Measurements from ENCODE around the gene MZT2A.
"Not testable (repeated sequence)": the region's sequence is repeated elsewhere in the genome, so short reads cannot be mapped to it uniquely, and the experiment has no call there.

- TF ChIP-seq SPI1, POLR2A, POLR2AphosphoS5 (IDR thresholded peaks at IDR 0.05; ENCODE audit: low read depth, low read length): not testable (repeated sequence)
Measured at GRCh38 chr2:131478850-131479461, 13.2 kb downstream of the MZT2A start.
